IPS-NIHi11 (cell line): ENCODE measurements around the gene DIAPH3.

Experiments used
- DNase-seq: peaks from one replicate; pipeline ENCODE4 v3.0.0; 2012; ENCODE audit warnings: mixed read lengths, low spot score

The DIAPH3 gene

GRCh38 chr13:59865398-59865797 is 298.3 kb downstream of the DIAPH3 start:
- DNase-seq, result no peak

GRCh38 chr13:59863621-59864020 is 300.1 kb downstream of the DIAPH3 start:
- DNase-seq, result no peak

GRCh38 chr13:59861676-59862075 is 302.1 kb downstream of the DIAPH3 start:
- no peak for DNase-seq

DNA sequence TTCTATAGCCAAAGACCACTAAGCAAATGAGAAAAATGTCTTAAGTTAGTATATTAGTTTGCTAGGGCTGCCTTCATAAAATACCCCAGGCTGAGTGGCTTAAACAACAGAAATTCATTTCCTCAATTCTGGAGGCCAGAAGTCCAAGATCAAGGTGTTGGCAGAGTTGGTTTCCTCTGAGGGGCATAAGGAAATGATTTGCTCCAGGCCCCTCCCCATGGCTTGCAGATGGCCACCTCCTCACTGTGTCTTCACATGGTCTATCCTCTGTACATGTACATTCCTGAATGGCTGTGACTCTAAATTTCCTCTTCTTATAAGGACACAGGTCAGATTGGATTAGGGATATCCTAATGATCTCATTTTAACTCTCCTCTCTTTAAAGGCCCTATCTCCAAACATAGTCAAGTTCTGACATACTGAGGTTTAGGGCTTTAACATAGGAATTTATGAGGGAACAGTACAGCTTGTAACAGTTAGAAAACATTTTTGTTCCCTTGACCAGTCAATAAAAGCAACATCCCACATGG is 307.4 kb downstream of the DIAPH3 start:
- no peak for DNase-seq

DNA sequence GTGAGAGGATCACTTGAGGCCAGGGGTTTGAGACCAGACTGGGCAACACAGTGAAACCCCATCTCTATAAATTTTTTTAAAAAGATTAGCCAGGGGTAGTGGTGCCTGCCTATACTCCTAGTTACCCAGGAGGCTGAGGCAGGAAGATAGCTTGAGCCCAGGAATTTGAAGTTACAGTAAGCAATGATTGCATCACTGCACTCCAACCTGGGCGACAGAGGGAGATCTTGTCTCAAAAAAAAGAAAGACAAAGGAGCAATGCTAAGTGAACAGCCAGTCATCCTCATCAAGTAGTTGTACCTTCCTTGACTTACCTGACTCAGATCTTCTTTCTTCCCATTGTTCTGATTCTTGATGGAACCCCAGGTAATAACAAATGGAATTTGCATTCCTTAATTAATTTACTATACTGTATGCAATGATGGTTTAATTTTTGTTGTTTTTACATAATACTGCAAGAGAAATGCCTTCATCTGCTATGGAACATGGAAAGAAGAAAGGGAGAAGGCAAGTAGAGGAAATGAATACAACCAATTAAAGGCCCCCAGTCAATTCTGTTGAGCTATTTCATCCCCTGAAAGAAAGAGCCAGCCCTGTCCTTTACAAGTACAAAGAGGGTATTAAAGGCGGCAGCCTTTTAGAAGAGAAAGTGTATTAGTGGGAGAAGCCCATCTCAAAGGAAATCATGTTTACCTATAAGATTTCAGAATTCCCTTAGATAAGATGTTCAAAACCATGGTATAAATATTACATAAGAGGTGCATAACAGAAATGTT is 316.7 kb downstream of the DIAPH3 start:
- no peak for DNase-seq

- no peak for DNase-seq
Measured at GRCh38 chr13:59843040-59843439, 320.7 kb downstream of the DIAPH3 start.

- DNase-seq, result no peak
Measured at GRCh38 chr13:59842507-59842906, 321.2 kb downstream of the DIAPH3 start.

- DNase-seq, result no peak
Measured at GRCh38 chr13:59839186-59839585, 324.5 kb downstream of the DIAPH3 start.

DNA sequence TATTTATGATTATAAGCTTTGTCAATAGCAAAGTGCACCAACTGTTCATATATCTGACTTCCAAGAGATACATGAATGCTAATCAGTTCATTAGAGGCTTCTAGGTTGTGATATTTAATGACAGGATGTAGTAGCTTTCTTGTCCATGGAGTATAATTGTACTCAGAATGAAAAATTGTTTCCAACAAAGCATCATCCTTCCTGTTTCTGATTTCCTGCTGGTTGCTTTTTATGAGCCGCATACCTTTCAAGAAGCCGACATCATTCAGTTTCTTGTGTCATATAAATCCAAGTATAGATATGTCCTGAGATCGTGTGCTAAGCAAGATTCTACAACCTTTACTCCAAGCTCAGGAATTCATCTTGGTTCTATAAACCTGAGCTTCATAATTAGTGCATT is 326.6 kb downstream of the DIAPH3 start:
- no peak for DNase-seq

DNA sequence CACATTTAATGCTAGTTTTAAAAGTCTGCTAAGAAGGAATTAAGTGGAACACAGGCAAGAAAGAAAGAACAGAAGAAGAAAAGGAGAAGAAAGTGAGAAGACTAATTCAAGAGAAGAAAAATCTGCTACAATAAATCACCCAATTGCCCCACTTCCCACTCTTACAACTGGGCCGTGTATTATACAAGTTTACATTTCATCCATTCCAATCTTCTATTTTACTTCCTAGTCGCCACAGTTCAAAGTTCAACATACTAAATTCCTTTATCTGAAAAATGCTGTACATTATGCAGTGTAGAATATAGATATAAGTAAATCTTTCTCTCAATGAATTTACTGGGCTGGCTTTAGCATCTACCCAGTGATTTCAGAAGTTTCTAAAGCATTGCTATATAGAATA is 328.2 kb downstream of the DIAPH3 start:
- no peak for DNase-seq

- no peak for DNase-seq
Measured at GRCh38 chr13:59834801-59835200, 328.9 kb downstream of the DIAPH3 start.

DNA sequence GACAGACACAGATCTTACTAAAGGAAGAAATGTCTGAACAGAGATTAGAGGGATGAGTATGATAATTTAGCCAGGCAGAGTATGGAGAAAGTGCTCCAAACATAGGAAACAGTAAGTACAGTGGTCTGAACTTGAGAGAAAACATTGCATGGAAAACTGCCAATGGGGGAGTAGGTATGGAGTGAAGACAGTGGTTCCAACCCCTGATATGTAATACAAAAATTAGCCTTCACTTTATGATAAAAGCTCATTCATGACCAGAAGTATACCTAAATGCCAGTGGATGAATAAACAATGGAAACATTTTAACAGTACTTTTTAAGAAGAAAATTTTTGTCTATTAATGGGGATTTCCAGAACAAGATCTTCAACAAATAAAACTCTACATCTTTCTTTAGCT is 334.0 kb downstream of the DIAPH3 start:
- no peak for DNase-seq

DNA sequence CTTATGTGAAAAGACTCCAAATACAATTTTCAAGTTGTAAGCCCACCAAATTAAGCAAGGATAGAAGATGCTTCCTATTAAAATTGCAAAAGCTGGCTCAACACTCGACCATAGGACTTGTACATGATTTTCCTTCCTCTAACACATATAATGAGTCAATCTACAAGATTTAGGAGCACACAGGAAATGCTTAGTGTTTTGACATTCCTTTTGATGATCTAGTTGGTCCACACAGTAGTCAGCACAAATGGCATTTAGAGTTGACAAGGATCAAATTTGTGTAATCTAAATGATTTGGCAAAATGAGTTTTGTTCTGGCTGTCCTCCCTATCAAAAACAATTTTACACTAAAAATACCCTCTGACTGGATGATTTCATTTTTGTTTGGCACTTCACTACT is 340.2 kb downstream of the DIAPH3 start:
- no peak for DNase-seq

DNA sequence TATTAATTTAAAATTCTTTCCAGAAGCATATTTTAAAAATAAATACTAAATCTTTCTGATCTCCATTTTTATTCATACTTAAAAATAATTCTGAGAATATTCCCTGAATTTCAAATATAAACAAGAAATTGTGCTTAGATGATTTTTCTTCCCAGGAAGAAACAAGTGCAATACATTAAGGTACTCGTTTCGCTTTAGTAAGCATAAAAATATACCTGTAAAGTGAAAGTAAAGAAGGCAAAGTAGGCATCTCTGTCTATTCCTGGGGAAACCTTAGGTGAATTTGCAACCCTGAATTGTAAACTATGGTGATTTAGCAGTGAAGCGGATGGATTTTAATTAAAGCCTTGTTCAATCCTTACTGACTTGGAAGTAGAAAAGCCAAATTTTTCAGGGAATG is 354.2 kb downstream of the DIAPH3 start:
- DNase-seq, result no peak

DNA sequence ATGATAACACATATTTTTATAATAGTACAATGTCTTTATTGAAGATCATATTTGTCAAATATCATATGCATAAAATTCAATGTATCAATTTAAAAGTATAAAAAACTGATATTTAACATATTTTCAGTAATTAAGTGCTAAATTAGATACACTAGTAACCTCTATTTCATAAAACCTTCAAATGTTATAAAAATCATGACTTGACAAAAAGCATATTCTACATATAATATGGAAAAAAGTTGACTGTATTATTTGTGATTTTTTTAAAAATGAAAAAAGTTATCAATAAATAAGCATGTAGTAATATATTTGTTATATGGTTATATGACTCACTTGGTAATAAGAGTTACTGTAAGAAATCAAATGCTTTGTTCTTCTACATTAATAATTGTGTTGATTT is 356.9 kb downstream of the DIAPH3 start:
- no peak for DNase-seq

DNA sequence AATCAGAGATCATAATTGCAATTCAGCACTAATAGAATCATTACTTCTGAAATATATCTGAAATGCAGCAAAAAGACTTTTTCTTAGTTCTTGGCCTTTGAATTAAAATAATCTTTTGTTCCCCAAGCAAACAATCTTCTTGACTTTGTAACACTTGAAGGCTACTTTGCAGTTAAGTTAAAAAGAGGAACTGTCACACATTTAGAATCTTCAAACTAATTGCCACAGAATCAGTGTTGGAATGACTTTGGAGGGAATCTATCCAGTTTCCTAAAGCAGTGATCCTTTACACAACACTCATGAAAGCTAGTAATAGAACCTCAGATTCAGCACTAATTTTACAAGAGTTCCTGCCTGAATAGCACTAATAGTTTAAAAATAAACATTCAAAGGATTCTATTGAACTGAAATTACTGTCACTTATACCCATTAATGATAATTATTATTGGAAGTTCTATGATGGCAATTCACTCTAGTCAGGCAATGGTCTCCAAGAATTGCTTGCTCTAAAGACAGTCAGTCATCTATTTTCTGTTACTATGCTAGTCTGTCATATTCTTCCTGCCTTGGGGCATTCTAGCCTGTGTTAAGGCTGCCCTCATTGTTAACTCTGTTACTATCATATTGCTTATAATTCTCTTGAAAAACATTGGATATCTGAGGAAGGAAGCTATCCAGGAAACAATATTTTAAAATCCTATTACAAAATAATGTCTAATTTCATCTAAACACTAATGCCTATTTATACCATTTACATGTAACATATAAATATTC is 362.4 kb downstream of the DIAPH3 start:
- DNase-seq, result no peak

- DNase-seq, result peak; percentile 10
Measured at GRCh38 chr13:59793107-59793506, 370.6 kb downstream of the DIAPH3 start.

- no peak for DNase-seq
Measured at GRCh38 chr13:59790626-59791025, 373.1 kb downstream of the DIAPH3 start.

- no peak for DNase-seq
Measured at GRCh38 chr13:59789558-59789957, 374.2 kb downstream of the DIAPH3 start.

DNA sequence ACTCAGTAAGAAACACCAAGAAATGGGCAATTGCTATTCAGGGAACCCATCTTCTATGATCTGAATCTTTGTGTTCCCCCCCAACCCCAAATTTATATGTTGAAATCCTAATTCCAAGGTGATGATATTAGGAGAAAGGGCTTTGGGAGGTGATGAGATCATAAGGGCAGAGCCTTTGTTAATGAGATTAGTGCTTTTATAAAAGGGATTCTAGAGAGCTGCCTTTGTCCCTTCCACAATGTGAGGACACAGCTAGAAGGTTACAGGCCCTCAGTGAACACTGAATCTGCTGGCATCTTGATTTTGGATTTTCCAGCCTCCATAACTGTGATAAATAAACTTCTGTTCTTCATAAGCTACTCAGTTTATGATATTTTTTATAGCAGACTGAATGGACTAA is 376.0 kb downstream of the DIAPH3 start:
- DNase-seq, result no peak

GRCh38 chr13:59782696-59783095 is 381.0 kb downstream of the DIAPH3 start:
- no peak for DNase-seq

DNA sequence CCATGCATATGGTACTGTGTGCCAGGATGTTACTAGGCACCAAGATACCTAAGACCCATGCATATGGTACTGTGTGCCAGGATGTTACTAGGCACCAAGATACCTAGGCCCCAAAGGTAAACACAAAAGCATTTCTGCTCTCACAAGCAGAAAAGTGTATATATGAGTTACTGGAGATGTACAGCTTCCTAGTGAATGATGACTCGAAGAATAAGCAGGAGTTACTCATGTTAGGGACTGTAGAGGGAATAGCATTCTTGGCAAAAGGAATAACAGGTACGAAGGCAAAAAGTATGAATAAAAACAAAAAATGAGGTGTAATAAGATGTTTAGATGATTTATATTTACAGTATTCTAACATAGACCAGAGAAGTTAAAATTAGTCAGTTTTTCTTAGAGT is 383.7 kb downstream of the DIAPH3 start:
- DNase-seq, result no peak

DNA sequence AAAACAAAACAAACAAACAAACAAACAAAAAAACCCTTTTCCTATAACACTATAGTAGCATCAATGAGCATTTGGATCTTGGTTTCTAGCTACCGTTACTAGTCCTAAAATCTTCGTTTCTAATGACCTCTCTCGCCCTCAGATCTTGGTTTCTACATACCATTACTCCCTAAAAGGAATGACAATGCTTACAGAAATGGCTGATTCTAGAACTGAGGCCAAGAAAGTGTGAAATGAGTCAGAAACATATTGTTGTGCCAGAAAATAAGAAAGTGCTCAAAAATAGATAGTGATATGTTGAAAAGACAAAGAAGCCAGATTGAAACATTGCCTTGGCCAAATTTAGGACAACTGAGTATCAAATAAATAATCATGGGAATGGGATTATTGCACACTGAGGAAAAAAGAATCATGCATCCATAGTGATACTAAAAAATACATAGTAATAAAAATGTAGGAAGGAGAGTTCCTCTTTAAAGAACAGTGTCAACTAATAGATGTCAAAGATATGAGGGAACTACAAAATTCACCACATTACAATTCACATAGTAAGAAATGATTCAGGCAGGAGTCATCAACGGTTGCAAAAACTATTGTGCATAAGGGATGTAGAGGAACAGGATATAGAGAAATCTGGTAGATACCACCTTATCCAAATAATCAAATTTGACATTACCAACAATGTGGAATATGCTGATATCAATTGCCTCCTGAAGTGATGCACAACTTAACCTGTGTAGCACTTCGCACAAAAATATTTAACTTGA is 386.6 kb downstream of the DIAPH3 start:
- no peak for DNase-seq
